Keratinocyte (primary cell): ENCODE data around the gene TRPM3.

ENCODE experiments used
- CTCF ChIP-seq, 3 experiments: IDR thresholded peaks in 1 of 3; conservative IDR thresholded peaks in 1 of 3; optimal IDR thresholded peaks in 1 of 3; 2 replicates in 2 of 3; 3 replicates in 1 of 3; pipeline versions ENCODE3 to v1.5.1; 2011; ENCODE audit warnings: low read length in 3 of 3, mild to moderate bottlenecking in 3 of 3, moderate library complexity in 2 of 3, control low read depth in 1 of 3, inconsistent platforms in 1 of 3; ENCODE audit not compliant: insufficient read depth in 2 of 3; ENCODE audit errors: extremely low read depth in 1 of 3
- EZH2 ChIP-seq: IDR thresholded peaks from one replicate; pipeline ENCODE4 v1.6.1; 2012; ENCODE audit warnings: inconsistent platforms, mild to moderate bottlenecking, low read length, moderate library complexity

- TF ChIP-seq CTCF (optimal IDR thresholded peaks at IDR 0.05 in 1 of 3, IDR thresholded peaks at IDR 0.05 in 1 of 3, conservative IDR thresholded peaks at IDR 0.05 in 1 of 3; ENCODE audit: extremely low read depth in 1 of 3, insufficient read depth in 2 of 3, low read length in 3 of 3) (no peak), EZH2 (no peak)
These were observed 210.8 kb downstream of the TRPM3 start for GRCh38 chr9:70910598-70910997.
